GM12892 (cell line): ENCODE data around the gene RINT1.

Experiments
- POLR2A ChIP-seq: IDR thresholded peaks from 2 replicates; pipeline ENCODE4 v1.6.1; 2011; ENCODE audit warnings: low read depth, low read length, control low read depth
- TAF1 ChIP-seq: IDR thresholded peaks from 2 replicates; pipeline ENCODE4 v1.6.1; 2011; ENCODE audit warnings: low read depth, mild to moderate bottlenecking, control low read depth, low read length, borderline replicate concordance

DNA sequence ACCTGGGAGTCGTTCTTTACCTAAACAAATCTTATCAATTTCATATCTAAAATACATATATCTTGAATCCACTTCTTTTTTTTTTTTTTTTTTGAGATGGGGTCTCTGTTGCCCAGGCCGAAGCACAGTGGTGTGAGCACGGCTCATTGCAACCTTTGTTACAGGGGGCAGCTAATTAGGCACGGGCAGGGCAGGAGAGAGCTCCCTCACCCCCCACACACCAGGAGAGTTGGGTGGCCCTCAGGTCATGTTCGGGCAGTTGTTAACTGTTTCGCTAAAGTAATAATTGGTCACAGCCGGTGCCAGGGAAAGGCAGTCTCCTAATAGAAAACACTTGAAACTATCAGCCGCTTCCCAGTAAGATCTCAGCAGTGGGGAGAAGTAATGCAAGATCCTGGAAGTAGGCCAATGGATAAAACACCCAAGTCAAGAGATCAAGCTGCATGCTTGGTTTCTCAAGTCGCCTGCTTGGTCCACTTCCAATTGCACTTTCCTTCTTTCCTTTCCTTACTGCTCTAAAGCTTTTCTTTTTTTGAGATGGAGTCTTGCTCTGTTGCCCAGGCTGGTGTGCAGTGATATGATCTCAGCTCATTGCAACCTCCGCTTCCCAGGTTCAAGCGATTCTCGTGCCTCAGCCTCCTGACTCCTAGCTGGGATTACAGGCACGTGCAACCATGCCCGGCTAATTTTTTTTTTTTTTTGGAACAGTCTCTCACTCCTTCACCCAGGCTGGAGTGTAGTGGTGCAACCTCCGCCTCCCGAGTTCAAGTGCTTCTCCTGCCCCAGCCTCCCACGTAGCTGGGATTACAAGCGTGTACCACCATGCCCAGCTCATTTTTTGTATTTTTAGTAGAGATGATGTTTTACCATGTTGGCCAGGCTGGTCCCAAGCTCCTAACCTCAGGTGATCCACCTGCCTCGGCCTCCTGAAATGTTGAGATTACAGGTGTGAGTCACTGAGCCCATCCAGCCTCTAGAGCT is 70.6 kb downstream of the RINT1 start:
- TF ChIP-seq POLR2A (no peak), TAF1 (no peak)
